Endothelial cell (in vitro differentiated cells): ENCODE measurements around the gene TK1. TPM values are rescaled to one million over a fixed set of nuclear protein-coding genes. Genes with fewer than 3 reads are reported as not detected.

Experiments
- DNase-seq: peaks from one replicate; pipeline ENCODE4 v3.0.0; 2021; ENCODE audit warnings: low spot score
- H3K27ac Mint-ChIP-seq: one replicate; pipeline ENCODE4 v1.8.0; 2021; ENCODE audit warnings: mixed read lengths, inconsistent platforms; ENCODE audit not compliant: unreplicated experiment
- H3K27me3 Mint-ChIP-seq: one replicate; pipeline ENCODE4 v1.8.0; 2021; ENCODE audit warnings: mild to moderate bottlenecking, moderate library complexity, mixed read lengths, inconsistent platforms; ENCODE audit not compliant: unreplicated experiment
- H3K36me3 Mint-ChIP-seq: one replicate; pipeline ENCODE4 v1.8.0; 2021; ENCODE audit warnings: mild to moderate bottlenecking, low read depth, mixed read lengths, inconsistent platforms; ENCODE audit not compliant: unreplicated experiment
- H3K4me1 Mint-ChIP-seq: one replicate; pipeline ENCODE4 v1.8.0; 2021; ENCODE audit warnings: mild to moderate bottlenecking, mixed read lengths, inconsistent platforms; ENCODE audit not compliant: unreplicated experiment
- H3K4me3 Mint-ChIP-seq: one replicate; pipeline ENCODE4 v1.8.0; 2021; ENCODE audit warnings: mild to moderate bottlenecking, mixed read lengths, inconsistent platforms; ENCODE audit not compliant: unreplicated experiment
- H3K9me3 Mint-ChIP-seq: one replicate; pipeline ENCODE4 v1.8.0; 2021; ENCODE audit warnings: mixed read lengths, inconsistent platforms; ENCODE audit not compliant: unreplicated experiment
- CTCF ChIP-seq: fragments of 200-600 bp; sonication (generic); IDR thresholded peaks from one replicate; pipeline ENCODE4 v1.5.0; 2021; ENCODE audit warnings: antibody characterized with exemption; ENCODE audit not compliant: unreplicated experiment
- total RNA-seq: library from RNA; stranded (reverse); fragmentation: NEBNext Ultra II Directional; extraction: Animal tissue kit (Norgen Biotek cat#: 25700); gene quantifications from one replicate; pipeline ENCODE4 v1.2.1, GENCODE V29; 2021; ENCODE audit not compliant: unreplicated experiment

The TK1 gene
- total RNA-seq, 1 donor from 2014 or later, result 23.8 TPM

GRCh38 chr17:78200451-78200850, 13.6 kb upstream of the TK1 start:
- Mint-ChIP-seq H3K9me3 (no peaks in the 10 kb centered on the region), H3K27me3 (no peaks in the 10 kb centered on the region), H3K36me3 (peaks cover 20% of the 10 kb centered on the region), H3K4me1 (no peaks in the 10 kb centered on the region), H3K4me3 (no peak overlapping the region), H3K27ac (no peak overlapping the region)
- TF ChIP-seq CTCF, result no peak
- DNase-seq, result no peak

- no peak for DNase-seq
- Mint-ChIP-seq H3K9me3 (no peaks in the 10 kb centered on the region), H3K4me3 (no peak overlapping the region), H3K4me1 (no peaks in the 10 kb centered on the region), H3K36me3 (peaks cover 20% of the 10 kb centered on the region), H3K27me3 (no peaks in the 10 kb centered on the region), H3K27ac (no peak overlapping the region)
- TF ChIP-seq CTCF, result no peak
Measured at GRCh38 chr17:78197147-78197832, 10.4 kb upstream of the TK1 start.

GRCh38 chr17:78196716-78197115, 9.9 kb upstream of the TK1 start:
- no peak for DNase-seq
- Mint-ChIP-seq H3K9me3 (no peaks in the 10 kb centered on the region), H3K27ac (no peak overlapping the region), H3K27me3 (no peaks in the 10 kb centered on the region), H3K4me3 (no peak overlapping the region), H3K4me1 (no peaks in the 10 kb centered on the region), H3K36me3 (peaks cover 20% of the 10 kb centered on the region)
- TF ChIP-seq CTCF, result no peak

- DNase-seq, result no peak
Measured at GRCh38 chr17:78185981-78186691, 716 bp downstream of the TK1 start.

More at GRCh38 chr17:78185981-78186691, 716 bp downstream of the TK1 start:
- H3K4me1 Mint-ChIP-seq, result peaks cover 13% of the 10 kb centered on the region
- no peaks in the 10 kb centered on the region for H3K9me3 Mint-ChIP-seq
- H3K27ac Mint-ChIP-seq, result no peak overlapping the region
- peaks cover 5% of the 10 kb centered on the region for H3K36me3 Mint-ChIP-seq
- peaks cover 9% of the 10 kb centered on the region for H3K27me3 Mint-ChIP-seq
- H3K4me3 Mint-ChIP-seq, result peak overlapping the region; percentile 62
- no peak for TF ChIP-seq CTCF
